ENCODE results near the gene IRAK1BP1.

DNA sequence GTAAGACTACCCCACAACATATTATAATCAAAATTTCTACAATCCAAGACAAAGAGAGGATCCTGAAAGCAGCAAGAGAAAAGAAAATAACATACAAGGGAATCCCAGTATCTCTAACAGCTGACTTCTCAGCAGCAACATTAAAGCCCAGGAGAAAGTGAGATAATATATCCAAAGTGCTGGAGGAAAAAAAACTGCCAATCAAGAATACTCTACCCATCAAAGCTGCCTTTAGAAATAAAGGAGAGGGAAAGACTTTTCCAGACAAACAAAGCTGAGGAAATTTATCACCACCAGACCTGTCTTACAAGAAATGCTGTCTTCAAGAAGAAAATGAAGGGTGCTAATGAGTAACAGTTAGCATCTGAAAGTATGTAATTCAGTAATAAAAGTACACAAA lies 43.3 kb upstream of the IRAK1BP1 start:
- TF ChIP-seq CTCF (conservative IDR thresholded peaks at IDR 0.05) = no peak
- TF ChIP-seq EZH2 (IDR thresholded peaks at IDR 0.05; ENCODE audit: low read depth) = no peak

Measured in PC-9 (cell line).